Inflammatory macrophage (primary cell): ENCODE measurements around the gene TXLNA.
"Not testable (repeated sequence)": the region's sequence is repeated elsewhere in the genome, so short reads cannot be mapped to it uniquely, and the experiment has no call there.

Source experiments
- DNase-seq, 2 donors: peaks; one replicate each; pipeline ENCODE4 v3.0.0-alpha.2; 2020 to 2022
- total RNA-seq, 18 experiments: gene quantifications; one replicate each; lab custom pipeline; 2026; ENCODE audit warnings: mixed read lengths in 6 of 18, inconsistent platforms in 2 of 18; lab: John Stamatoyannopoulos, UW

TXLNA gene
- total RNA-seq: 62.9 to 178 (median 116) reads per million in 18 experiments

DNA sequence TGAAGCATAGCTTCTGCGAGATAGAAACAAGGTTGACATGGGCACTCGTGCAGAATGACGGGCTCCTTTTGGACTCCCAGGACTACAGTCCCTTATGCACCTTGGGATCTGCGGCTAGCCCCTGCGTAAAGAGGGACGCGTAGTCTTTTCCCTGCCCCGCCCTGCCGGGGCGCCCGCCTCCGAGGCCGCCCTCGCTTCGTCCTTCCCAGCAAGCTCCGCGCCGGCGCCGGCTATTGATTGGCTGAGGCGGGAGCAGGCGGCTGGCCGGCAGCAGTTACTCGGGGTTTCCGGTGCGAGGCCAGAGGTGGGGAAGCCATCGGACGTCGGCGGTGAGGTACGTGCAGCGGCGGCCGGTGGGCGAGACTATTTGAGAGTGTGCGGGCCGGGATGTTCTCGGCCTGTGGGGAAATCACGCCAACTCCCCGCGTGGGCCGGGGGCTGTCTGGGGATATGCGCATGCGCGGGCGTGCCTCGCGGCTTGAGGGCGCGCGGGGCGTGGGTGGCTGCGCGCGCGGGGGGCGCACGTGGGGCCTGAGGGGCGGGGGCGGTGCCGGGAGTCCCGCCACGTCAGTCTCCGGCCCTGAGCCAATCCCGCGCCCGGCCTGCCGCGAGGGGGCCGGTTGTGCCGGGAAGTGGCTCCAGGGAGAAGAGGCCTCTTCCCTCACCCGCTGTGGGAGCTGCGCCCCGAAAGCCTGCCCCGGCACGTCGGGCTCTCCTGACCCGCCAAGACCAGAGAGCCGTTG is at the start of gene TXLNA:
Gene TXLNA, plus strand, starts transcription at position 233 of the 743 bp plus-strand sequence. CDS start 671 bp downstream, outside the sequence.
- DNase-seq: peak; percentile 90 to 95

DNA sequence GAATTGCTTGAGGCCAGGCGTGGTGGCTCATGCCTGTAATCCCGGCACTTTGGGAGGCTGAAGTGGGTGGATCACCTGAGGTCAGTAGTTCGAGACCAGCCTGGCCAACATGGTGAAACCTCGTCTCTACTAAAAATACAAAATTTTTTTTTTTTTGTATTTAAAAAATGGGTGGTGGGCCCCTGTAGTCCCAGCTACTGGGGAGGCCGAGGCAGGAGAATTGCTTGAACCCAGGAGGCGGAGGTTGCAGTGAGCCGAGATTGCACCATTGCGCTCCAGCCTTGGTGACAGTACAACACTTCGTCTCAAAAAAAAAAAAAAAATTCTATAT is 45.6 kb upstream of the TXLNA start:
- DNase-seq: not testable (repeated sequence)

DNA sequence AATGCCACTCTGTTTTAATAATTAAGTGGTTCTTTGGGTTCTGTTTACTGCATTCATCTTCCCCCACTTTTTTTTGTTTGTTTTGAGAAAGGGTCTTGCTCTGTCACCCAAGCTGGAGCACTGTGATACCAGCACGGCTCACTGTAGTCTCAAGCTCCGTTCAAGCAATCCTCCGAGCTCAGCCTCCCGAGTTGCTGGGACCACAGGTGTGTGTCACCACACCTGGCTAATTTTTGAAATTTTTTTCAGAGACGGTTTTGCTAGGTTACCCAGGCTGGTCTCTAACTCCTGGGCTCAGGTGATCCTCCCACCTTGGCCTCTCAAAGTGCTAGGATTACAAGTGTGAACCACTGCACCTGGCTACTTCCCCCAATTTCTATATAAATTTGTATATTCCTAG is 42.4 kb upstream of the TXLNA start:
- no peak for DNase-seq

DNA sequence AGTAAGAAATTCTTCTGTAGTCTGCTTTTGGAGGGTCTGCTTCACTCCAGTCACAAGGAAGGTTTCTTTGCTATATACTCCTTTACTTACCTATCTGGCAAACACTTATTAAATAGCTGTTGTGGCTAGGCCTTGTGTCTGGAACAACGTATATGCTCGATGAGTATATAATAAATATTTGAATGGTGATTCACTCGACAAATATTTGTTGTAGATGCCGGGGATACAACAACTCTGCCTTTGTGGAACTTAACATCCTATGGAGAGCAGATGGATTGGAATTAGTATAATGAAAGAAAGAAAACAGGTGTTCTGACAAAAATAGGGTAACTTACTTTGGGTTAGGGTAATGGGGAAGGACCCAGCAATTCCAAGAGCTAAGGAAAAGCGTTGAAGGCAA is 40.5 kb upstream of the TXLNA start:
- DNase-seq: no peak

DNA sequence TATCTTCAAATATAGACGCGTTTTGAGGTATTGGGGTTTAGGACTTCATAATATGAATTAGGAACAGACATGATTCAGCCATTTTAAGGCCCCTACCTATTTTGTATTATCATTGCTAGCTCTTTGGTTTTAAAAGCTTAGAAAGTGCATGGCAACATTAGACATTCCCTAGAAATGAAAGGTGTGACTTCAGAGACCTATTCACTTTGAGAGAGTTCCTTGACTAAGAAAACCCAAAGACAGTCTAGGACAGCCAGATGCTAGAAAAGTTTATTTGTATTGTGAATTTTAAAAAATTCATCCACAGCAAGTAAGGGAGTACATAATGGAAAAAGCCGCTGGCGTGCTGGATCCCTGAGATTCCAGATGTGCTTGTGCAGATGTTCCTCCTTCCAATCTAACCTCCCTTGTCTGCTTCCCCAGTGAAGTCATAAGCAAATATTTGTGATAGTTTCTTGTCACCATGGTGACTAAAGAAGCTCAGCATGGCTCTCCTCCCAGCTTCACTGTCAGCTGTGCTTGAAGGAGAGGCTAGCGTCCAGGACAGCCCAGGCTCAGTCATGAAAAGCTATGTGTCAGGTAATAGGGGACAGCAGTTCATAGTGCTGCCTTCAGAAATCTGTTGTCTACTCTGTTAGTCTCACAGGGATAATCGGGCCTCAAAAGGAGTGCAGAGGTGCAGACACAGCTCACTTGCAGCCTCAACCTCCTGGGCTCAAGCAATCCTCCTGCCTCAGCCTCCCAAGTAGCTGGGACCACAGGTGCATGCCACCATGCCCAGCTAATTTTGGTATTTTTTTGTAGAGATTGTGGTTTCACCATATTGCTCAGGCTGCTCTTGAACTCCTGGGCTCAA is 36.8 kb upstream of the TXLNA start:
- DNase-seq: no peak

DNA sequence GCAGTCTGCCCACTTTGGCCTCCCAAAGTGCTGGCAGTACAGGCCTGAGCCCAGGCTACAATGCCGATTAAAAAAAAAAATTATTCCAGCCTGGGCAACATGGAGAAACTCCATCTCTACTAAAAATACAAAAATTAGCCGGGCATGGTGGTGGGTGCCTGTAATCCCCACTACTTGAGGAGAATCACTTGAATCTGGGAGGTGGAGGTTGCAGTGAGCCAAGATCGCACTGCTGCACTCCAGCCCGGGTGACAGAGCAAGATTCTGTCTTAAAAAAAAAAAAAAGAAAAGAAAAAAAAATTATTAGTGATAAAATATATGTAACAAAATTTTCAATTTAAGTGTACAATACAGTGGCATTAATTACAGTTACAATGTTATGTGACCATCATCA is 36.2 kb upstream of the TXLNA start:
- DNase-seq: not testable (repeated sequence)

DNA sequence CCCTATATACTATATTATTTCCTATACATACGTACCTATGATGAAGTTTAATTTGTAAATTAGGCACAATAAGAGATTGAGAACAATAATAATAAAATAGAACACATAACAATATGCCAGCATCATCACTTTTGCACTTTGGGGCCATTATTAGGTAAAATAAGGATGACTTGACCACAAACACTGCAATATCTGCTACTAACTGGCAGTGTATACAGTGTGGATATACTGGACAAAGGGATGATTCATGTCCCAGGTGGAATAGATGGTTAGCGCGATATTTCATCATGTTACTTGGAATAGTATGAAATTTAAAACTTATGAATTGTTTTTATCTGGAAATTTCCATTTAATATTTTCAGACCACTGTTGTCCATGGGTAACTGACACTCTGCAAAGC is 35.4 kb upstream of the TXLNA start:
- no peak for DNase-seq

DNA sequence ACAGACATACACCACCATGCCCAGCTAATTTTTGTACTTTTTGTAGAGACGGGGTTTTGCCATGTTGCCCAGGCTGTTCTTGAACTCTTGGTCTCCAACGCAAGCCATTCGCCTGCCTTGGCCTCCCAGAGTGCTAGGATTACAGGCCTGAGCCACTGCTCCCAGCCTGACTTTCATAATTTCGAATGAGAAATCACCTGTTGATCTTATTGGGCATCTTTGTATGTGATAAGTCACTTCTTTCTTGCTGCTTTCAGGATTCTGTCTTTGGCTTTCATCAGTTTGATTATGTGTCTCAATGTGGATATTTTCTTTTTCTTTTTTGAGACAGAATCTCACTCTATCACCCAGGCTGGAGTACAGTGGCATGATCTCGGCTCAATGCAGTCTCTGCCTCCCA is 31.7 kb upstream of the TXLNA start:
- not testable (repeated sequence) for DNase-seq

DNA sequence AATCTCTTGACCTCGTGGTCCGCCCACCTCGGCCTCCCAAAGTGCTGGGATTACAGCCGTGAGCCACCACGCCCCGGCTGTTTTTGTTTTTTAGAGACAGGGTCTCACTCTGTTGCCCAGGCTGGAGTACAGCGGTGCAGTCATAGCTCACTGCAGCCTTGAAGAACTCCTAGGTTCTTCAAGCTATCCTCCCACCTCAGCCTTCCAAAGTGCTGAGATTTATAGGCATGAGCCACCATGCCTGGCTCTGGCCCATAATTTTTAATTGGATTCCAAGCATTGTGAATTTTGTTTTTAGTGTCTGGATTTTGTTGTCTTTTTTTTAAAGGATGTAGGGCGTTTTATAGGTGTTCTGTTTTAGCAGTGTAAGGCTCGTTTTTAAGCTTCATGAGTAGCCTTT is 28.6 kb upstream of the TXLNA start:
- no peak for DNase-seq

DNA sequence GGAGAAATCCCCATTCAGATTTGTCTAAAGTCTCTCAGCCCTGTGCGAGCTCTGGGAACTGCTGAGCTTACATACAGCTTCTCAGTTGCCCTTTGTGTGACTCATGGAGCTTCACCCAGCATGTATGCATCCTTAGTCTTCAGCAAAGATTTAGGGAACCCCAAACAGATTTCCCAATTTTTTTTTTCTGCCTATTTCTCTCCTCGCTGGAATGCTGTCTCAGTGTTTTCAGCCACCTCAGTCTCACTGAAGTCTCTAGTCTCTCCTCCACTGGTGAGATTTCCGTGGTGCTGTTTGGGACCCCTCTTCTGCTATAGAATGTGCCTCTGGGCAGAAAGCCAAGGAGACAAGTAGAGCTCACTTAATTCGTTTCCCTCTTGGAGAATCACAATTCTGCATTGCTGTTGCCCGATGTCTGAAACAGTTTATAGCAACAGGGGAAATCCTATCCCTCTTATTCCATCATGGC is 28.1 kb upstream of the TXLNA start:
- peak in 1 of 2 donors; percentile 24 for DNase-seq

DNA sequence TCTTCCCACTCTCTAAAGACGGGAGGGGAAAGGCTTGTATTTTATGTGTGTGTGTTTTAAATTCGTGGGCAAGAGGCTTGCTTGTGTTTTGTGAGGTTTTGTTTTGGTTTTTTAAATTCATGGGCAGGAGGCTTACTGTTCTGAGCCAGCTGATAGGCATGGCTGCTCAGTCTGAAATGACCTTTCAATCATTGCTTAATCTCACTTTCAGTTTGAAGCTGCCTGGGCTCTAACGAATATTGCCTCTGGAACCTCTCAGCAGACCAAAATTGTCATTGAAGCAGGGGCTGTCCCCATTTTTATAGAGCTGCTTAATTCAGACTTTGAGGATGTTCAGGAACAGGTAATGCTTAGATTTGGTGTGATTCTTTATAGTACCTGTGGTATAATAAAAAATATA is 20.3 kb upstream of the TXLNA start:
- DNase-seq: no peak

DNA sequence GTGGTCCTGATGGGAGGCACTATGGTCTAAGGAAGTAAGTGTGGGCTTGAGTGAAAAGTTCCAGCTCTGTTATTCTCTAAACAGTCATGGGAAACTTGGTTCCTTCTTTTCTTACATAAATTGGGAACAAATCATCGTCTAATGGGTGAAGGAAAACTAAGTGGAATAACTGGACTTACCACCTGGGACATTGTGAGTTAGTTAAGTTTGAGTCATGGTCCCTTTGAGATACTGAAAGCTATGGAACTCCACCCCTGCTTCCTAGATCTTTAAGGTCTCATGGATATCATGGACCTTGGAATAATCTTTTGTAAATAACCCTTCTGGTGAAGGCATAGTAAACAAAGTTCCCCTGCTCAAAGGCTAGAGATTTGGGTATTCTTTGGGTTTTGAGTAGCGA is 16.1 kb upstream of the TXLNA start:
- DNase-seq: no peak

DNA sequence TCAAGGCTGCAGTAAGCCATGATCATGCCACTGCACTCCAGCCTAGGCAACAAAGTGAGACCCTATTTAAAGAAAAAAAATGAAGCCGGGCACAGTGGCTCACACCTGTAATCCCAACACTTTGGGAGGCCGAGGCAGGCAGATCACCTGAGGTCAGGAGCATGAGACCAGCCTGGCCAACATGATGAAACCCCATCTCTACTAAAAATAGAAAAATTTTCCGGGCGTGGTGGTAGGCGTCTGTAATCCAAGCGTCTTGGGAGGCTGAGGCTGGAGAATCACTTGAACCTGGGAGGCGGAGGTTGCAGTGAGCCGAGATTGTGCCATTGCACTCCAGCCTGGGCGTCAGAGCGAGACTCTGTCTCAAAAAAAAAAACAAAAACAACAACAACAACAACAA is 13.8 kb upstream of the TXLNA start:
- DNase-seq: not testable (repeated sequence)

DNA sequence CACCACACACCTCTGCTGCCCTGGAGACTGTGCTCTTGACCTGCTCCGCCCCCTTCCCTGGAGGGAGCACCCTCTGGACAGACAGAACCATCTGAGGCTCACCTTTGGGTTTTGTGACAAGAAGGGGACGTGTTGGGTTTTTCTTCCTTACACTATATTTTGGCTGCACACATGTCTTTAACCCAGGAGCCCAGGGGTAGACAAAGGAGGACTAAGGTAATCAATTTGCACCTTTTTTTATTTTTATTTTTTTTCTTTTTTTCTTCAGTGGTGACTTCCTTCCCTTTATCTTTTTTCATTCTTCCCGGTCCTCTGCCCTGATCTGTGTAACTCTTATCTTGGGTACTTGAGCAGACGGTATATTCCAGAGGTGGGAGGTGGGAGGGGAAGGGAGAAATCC is 8.5 kb upstream of the TXLNA start:
- no peak for DNase-seq

DNA sequence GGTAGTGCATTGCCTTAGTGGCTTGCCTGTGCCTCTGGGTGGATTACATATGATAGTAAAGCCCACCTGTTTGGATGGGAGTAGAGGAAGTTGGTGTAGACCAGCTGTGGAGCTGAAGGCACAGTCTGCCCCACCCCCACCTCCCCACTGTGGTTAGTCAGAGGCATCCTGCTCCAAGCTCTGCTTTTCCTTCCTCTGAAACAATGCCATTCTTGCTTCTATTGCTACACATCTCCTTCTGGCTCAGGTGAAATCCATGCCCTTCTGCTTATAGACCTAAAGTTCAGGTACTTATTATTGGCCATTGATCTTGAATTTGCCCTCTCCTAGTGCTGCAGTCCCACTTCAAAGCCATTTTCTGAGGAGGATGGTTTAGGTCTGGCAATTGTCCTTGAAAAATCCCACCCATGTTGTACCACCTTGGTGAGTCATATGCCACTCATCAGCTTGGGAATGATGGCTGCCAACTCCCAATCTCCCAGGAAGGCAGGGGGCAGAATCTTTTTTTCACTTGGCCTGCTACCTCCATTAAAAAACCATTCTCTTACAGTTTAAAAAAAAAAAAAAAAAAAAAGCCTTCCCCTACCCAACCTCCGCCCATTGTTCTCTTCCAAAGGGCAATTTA is 6.7 kb upstream of the TXLNA start:
- DNase-seq: no peak

DNA sequence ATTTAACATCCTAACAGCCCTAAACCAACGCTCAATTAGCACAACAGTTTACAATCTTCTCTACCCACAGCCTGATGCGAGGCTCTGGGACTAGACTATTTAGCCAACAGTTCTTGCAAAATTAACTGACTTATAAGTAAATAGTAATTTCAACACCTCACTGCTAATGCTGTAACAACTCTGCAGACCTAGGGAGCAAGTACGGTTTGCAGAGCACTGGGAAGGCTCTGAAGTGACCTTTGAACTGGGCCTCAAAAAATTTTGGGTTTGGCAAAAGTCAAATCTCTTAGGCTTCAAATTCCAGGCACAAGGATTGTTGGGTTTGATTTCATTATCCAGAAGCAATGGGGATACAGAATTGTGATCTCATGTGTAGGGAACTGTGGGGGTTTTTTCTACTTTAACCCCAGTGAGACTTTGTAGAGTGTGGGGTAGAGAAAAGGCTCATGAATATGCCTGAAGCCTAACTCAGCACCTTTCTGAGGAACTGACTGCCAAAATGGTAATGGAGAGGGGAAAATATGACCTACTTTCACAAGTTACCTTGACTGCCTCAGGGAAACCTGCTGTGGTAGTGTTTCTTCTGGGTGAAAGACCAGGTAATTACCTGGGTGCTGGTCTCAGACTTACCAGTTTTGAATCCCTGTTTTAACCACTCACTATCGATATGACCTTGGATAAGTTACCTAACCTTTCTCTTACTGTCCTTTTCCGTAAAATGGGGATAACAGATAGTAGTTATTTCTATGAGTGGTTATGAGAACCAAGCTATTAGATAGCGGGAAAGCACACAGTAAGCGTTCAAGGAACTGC is 889 bp upstream of the TXLNA start:
- DNase-seq: peak; percentile 76 to 79

DNA sequence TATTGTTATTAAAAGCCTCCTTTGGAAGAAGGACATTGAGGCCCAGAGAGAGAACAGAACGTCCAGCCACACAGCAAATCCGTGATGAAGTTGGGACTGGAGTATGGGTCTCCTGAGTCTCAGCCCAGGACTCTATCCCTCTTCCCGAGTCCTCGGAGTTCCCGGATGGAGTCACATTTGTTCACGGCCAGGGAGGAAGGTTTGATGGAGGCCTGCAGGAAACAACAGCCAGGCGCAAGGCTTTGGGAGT is 357 bp upstream of the TXLNA start:
- no peak for DNase-seq

DNA sequence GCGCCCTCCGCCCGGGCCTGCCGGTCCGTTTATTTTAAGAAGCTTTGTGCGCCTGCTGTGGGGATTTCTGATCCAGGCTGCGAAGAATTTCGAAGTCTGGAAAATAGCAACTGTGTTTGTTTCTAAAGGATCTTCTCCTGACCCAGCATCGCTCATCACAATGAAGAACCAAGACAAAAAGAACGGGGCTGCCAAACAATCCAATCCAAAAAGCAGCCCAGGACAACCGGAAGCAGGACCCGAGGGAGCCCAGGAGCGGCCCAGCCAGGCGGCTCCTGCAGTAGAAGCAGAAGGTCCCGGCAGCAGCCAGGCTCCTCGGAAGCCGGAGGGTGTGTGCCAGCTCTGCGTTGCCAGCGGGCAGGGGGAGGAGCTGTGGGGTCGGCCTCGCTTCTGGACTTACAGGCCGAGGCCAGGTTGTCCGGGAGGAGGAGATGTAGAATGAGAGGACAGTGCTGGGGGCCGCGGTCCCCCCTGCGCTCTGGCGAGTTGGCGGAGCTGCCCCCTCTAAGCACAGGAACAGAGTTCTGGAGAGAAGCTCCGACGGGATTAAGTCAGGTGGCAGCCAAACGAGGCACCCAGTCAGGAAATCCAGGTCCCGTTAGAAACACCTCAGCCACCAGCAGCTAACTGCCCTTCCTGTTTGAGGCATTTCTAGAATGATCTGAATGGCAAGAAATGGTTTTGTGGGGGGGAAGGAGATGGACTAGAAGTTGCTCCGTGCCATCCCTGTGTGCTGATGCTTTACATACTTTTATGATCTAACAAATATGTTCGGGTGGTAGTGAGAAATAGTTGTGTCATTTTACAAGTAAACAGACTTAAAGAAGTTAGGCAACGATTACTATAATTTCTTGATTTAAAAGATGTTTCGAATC is 948 bp downstream of the TXLNA start:
- peak; percentile 17 to 51 for DNase-seq

DNA sequence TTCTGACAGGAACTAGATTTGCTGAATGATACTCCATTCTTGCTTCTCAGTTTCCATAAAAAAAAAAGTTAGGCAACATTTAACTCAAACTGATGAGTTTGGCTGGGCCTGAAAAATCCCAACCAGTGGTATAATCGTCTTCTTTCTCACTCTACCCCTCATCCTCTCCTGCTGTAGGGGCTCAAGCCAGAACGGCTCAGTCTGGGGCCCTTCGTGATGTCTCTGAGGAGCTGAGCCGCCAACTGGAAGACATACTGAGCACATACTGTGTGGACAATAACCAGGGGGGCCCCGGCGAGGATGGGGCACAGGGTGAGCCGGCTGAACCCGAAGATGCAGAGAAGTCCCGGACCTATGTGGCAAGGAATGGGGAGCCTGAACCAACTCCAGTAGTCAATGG is 1.6 kb downstream of the TXLNA start:
- DNase-seq: no peak

DNA sequence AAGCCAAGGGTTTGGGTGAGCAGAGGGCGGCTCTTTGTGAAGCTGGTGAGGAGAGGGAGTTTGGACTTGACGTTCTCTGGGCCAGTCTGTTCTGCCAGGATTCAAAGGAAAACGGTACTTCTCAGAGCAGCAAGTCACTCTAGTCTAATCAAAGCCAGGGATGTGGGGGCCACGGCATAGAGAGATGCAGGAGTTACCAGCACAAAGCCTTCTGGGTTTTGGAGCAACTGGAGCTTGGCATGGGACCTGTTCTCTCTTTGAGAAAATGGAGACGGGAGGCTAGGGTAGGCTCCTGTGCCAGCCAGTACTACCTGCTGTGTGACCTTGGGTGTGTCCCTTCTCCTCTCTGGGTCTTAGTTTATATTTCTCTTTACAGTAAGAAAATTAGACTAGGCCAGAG is 2.1 kb downstream of the TXLNA start:
- DNase-seq: no peak

DNA sequence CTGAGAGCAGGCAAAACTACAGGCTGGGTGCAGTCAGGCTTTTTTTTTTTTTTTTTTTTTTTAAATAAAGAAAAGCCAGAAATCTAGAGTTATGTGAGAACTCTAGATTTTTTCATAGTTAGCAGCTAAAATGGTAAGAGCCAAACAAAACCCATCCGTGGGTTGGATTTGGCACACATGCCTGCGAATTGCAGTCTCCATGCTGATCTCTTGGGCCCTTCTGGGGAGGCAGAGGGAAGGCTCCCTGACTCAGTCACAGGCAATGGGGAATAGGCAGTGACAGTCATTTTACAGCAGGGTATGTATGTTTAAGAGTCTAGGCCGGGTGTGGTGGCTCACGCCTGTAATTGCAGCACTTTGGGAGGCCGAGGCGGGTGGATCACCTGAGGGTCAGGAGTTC is 2.6 kb downstream of the TXLNA start:
- DNase-seq: no peak

DNA sequence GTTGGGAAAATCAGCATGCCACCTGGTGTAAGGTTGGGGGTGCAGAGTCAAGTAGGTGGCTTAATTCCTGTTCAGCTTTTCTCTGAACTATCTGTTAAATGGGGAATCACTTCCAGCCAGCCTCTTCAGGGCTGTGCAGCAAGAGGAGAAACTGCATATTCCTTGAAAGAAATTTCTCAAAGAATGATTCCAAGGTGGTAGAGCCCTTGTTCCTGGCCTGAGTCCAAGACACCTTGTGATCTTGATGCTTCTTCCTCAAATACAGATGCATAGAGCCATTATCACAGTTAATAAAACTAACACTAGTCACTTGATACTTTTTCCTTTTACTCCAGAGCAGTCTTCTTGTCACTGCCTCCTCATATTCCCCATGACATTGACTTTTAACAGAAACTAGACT is 5.2 kb downstream of the TXLNA start:
- peak; percentile 12 to 23 for DNase-seq
